K562 (cell line): ENCODE results near the gene SLC2A10. TPM values are rescaled to one million over a fixed set of nuclear protein-coding genes. Genes with fewer than 3 reads are reported as not detected.
A peak's percentile ranks its signal among the peaks of the same experiment; 100 is the strongest.

Experiments used
- ARID1B ChIP-seq: fragments of 450-650 bp; IDR thresholded peaks from 2 replicates; pipeline ENCODE4 v1.6.1; 2016; ENCODE audit warnings: antibody characterized with exemption, mild to moderate bottlenecking, inconsistent platforms
- CGGBP1 ChIP-seq: fragments of 250-450 bp; sonication (Bioruptor Pico); IDR thresholded peaks from 2 replicates; pipeline ENCODE4 v1.9.0; 2021; ENCODE audit warnings: mild to moderate bottlenecking
- NCOA4 ChIP-seq: fragments of 450-650 bp; IDR thresholded peaks from 2 replicates; pipeline ENCODE4 v1.6.1; 2018; ENCODE audit warnings: mild to moderate bottlenecking; ENCODE audit not compliant: partially characterized antibody
- NRF1 ChIP-seq, 2 experiments: fragments of 450-650 bp; IDR thresholded peaks in 1 of 2; conservative IDR thresholded peaks in 1 of 2; 2 replicates each; pipeline ENCODE4 v1.6.1; 2014; ENCODE audit warnings: mild to moderate bottlenecking in 2 of 2
- RUNX1 ChIP-seq: sonication (generic); IDR thresholded peaks from 2 replicates; pipeline ENCODE4 v1.6.1; 2016; ENCODE audit warnings: antibody characterized with exemption, low read depth
- polyA plus RNA-seq, 8 experiments: library from polyadenylated mRNA; depleted of rRNA in 4 of 8; stranded (reverse) in 5 of 8; unstranded in 3 of 8; fragments of >200 nt; fragmentation: Nextera tagmentation in 2 of 8; fragmentation: Illumina TruSeq in 1 of 8; extraction: Ambion mirVana in 2 of 8; extraction: Trizol in 1 of 8; gene quantifications; 2 replicates each; pipeline versions ENCODE4 v1.2.1 to v1.2.3, GENCODE V29; 2011 to 2014; ENCODE audit warnings: inconsistent platforms in 1 of 8, missing spikeins in 1 of 8
- total RNA-seq, 7 experiments: library from RNA; depleted of rRNA in 6 of 7; stranded (reverse); fragments of >200 nt in 6 of 7; fragmentation: Illumina TruSeq in 2 of 7; extraction: Trizol in 2 of 7; gene quantifications; 2 replicates each; pipeline versions ENCODE4 v1.2.1 to v1.2.3, GENCODE V29; 2011 to 2021; ENCODE audit warnings: low replicate concordance in 1 of 7
- TF ChIP-seq, protein P1 (sequence below): sonication (generic); formaldehyde crosslinking; IDR thresholded peaks from 2 replicates; pipeline ENCODE4 v1.8.1; 2023; ENCODE audit warnings: mild to moderate bottlenecking, missing genetic modification reagents
- TF ChIP-seq, protein P2 (sequence below): fragments of 450-650 bp; IDR thresholded peaks from 2 replicates; pipeline ENCODE4 v1.6.1; 2017; ENCODE audit warnings: antibody characterized with exemption

The SLC2A10 gene
- total and polyA plus RNA-seq, 9 of the 15 experiments (the other 6 are each of a cell fraction or from before 2014, with no cell fraction given): 0.01 to 1.8 (median 0.10) TPM

GRCh38 chr20:46770330-46771194 lies 61.1 kb downstream of the SLC2A10 start (continued):
- TF ChIP-seq, protein P1, sequence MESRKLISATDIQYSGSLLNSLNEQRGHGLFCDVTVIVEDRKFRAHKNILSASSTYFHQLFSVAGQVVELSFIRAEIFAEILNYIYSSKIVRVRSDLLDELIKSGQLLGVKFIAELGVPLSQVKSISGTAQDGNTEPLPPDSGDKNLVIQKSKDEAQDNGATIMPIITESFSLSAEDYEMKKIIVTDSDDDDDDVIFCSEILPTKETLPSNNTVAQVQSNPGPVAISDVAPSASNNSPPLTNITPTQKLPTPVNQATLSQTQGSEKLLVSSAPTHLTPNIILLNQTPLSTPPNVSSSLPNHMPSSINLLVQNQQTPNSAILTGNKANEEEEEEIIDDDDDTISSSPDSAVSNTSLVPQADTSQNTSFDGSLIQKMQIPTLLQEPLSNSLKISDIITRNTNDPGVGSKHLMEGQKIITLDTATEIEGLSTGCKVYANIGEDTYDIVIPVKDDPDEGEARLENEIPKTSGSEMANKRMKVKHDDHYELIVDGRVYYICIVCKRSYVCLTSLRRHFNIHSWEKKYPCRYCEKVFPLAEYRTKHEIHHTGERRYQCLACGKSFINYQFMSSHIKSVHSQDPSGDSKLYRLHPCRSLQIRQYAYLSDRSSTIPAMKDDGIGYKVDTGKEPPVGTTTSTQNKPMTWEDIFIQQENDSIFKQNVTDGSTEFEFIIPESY: no peak
- TF ChIP-seq ARID1B (no peak), NCOA4 (no peak), RUNX1 (no peak), CGGBP1 (CRISPR knock-in tag) (no peak), NRF1 (conservative IDR thresholded peaks at IDR 0.05 in 1 of 2, IDR thresholded peaks at IDR 0.05 in 1 of 2) (peak; percentile 69 to 73)
- TF ChIP-seq, protein P2, sequence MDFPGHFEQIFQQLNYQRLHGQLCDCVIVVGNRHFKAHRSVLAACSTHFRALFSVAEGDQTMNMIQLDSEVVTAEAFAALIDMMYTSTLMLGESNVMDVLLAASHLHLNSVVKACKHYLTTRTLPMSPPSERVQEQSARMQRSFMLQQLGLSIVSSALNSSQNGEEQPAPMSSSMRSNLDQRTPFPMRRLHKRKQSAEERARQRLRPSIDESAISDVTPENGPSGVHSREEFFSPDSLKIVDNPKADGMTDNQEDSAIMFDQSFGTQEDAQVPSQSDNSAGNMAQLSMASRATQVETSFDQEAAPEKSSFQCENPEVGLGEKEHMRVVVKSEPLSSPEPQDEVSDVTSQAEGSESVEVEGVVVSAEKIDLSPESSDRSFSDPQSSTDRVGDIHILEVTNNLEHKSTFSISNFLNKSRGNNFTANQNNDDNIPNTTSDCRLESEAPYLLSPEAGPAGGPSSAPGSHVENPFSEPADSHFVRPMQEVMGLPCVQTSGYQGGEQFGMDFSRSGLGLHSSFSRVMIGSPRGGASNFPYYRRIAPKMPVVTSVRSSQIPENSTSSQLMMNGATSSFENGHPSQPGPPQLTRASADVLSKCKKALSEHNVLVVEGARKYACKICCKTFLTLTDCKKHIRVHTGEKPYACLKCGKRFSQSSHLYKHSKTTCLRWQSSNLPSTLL: no peak
- TF ChIP-seq, all 486 proteins: peak for 6
